Thyroid gland (tissue), 4 donors: Measurements from ENCODE around the gene ZSCAN2.

ENCODE experiments used
- POLR2A ChIP-seq, 2 donors: fragments of 450-650 bp; IDR thresholded peaks; one replicate each; pipeline ENCODE4 v1.6.1; 2017; ENCODE audit warnings: antibody characterized with exemption in 2 of 2, mild to moderate bottlenecking in 2 of 2, moderate library complexity in 1 of 2
- TF ChIP-seq, protein P1 (sequence below), 6 experiments: fragments of 200-600 bp in 3 of 6; fragments of 450-650 bp in 3 of 6; sonication (generic) in 3 of 6; IDR thresholded peaks; one replicate each; pipeline ENCODE4 v1.5.1; 2016 to 2019; ENCODE audit warnings: antibody characterized with exemption in 6 of 6, mild to moderate bottlenecking in 2 of 6, inconsistent platforms in 1 of 6, moderate library complexity in 1 of 6

DNA sequence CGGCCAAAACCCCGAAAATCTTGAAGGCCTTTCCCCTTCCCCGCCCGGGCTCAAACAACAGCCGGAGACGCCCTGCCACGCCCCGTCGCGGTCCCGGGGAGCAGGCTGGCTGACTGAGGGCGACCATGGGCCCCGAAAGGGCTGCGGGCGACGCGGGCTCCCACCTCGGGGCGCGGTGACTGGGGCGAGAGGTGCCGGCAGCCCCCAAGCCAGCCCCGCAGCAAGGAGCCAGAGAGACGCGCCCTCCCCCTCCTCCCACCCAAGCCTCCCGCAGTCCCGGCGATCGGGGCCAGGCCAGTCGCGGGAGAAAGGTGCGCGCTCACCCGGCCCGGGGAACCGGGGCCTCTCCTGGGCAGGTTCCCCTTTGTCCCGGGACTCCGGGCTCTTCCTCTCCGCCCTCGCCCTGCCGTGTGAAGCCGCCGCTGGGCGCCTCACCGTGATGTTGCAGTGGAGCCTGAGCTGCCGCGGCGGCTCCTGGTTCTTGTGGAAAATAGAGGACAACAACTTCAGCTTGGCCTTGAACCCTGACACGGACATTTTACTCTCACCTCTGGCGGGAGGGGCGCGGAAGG, 30.6 kb upstream of the ZSCAN2 start:
- TF ChIP-seq POLR2A (IDR thresholded peaks at IDR 0.05): no peak
- TF ChIP-seq, protein P1, sequence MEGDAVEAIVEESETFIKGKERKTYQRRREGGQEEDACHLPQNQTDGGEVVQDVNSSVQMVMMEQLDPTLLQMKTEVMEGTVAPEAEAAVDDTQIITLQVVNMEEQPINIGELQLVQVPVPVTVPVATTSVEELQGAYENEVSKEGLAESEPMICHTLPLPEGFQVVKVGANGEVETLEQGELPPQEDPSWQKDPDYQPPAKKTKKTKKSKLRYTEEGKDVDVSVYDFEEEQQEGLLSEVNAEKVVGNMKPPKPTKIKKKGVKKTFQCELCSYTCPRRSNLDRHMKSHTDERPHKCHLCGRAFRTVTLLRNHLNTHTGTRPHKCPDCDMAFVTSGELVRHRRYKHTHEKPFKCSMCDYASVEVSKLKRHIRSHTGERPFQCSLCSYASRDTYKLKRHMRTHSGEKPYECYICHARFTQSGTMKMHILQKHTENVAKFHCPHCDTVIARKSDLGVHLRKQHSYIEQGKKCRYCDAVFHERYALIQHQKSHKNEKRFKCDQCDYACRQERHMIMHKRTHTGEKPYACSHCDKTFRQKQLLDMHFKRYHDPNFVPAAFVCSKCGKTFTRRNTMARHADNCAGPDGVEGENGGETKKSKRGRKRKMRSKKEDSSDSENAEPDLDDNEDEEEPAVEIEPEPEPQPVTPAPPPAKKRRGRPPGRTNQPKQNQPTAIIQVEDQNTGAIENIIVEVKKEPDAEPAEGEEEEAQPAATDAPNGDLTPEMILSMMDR (IDR thresholded peaks at IDR 0.05): no peak
